Measurements from ENCODE around the gene COQ8A.

COQ8A gene

GRCh38 chr1:226962421-226963391, 22.6 kb downstream of the COQ8A start:
- Histone ChIP-seq H3K4me2 (ENCODE audit: low read length) (no peak overlapping the region), H3K27me3 (ENCODE audit: insufficient read depth, low read length) (no peaks in the 10 kb centered on the region), H3K4me1 (ENCODE audit: insufficient read depth, low read length, severe bottlenecking) (peaks cover 3% of the 10 kb centered on the region), H3K9me2 (ENCODE audit: low read depth, low read length) (no peaks in the 10 kb centered on the region), H3K79me2 (ENCODE audit: insufficient read depth, low read length) (no peaks in the 10 kb centered on the region), H3K36me3 (ENCODE audit: insufficient read depth, low read length) (no peaks in the 10 kb centered on the region), H3K9ac (ENCODE audit: low read length) (no peak overlapping the region), H3F3A (ENCODE audit: insufficient read depth, low read length) (no peaks in the 10 kb centered on the region), H2AFZ (ENCODE audit: low read length) (no peak overlapping the region), H3K9me3 (ENCODE audit: low read length) (no peaks in the 10 kb centered on the region), H3K4me3 (ENCODE audit: low read depth, low read length, poor library complexity, severe bottlenecking) (no peak overlapping the region), H3K27ac (ENCODE audit: low read depth, low read length, poor library complexity, severe bottlenecking) (no peak overlapping the region), H4K20me1 (ENCODE audit: insufficient read depth, low read length) (no peaks in the 10 kb centered on the region)
- TF ChIP-seq CTCF (IDR thresholded peaks at IDR 0.05; ENCODE audit: low read length) (no peak), EZH2 (IDR thresholded peaks at IDR 0.05; ENCODE audit: borderline replicate concordance, low read length) (no peak)

GRCh38 chr1:226964068-226964425, 24.0 kb downstream of the COQ8A start:
- no peak overlapping the region for H3K9ac ChIP-seq (ENCODE audit: low read length)
- no peak overlapping the region for H3K4me2 ChIP-seq (ENCODE audit: low read length)
- no peaks in the 10 kb centered on the region for H3K9me3 ChIP-seq (ENCODE audit: low read length)
- H3F3A ChIP-seq (ENCODE audit: insufficient read depth, low read length) = no peaks in the 10 kb centered on the region
- no peak overlapping the region for H2AFZ ChIP-seq (ENCODE audit: low read length)
- no peaks in the 10 kb centered on the region for H3K79me2 ChIP-seq (ENCODE audit: insufficient read depth, low read length)
- H3K27me3 ChIP-seq (ENCODE audit: insufficient read depth, low read length) = no peaks in the 10 kb centered on the region
- no peaks in the 10 kb centered on the region for H3K9me2 ChIP-seq (ENCODE audit: low read depth, low read length)
- no peak overlapping the region for H3K4me3 ChIP-seq (ENCODE audit: low read depth, low read length, poor library complexity, severe bottlenecking)
- no peaks in the 10 kb centered on the region for H4K20me1 ChIP-seq (ENCODE audit: insufficient read depth, low read length)
- H3K36me3 ChIP-seq (ENCODE audit: insufficient read depth, low read length) = no peaks in the 10 kb centered on the region
- TF ChIP-seq EZH2 (IDR thresholded peaks at IDR 0.05; ENCODE audit: borderline replicate concordance, low read length) = no peak
- TF ChIP-seq CTCF (IDR thresholded peaks at IDR 0.05; ENCODE audit: low read length) = no peak
- H3K27ac ChIP-seq (ENCODE audit: low read depth, low read length, poor library complexity, severe bottlenecking) = no peak overlapping the region
- H3K4me1 ChIP-seq (ENCODE audit: insufficient read depth, low read length, severe bottlenecking) = peaks cover 3% of the 10 kb centered on the region

GRCh38 chr1:226964611-226965486, 24.8 kb downstream of the COQ8A start:
- Histone ChIP-seq H3K9me3 (ENCODE audit: low read length) (no peaks in the 10 kb centered on the region), H2AFZ (ENCODE audit: low read length) (no peak overlapping the region), H3F3A (ENCODE audit: insufficient read depth, low read length) (no peaks in the 10 kb centered on the region), H3K36me3 (ENCODE audit: insufficient read depth, low read length) (no peaks in the 10 kb centered on the region; the same call in 1 of the 2 replicates), H4K20me1 (ENCODE audit: insufficient read depth, low read length) (no peaks in the 10 kb centered on the region), H3K4me3 (ENCODE audit: low read depth, low read length, poor library complexity, severe bottlenecking) (no peak overlapping the region), H3K4me2 (ENCODE audit: low read length) (no peak overlapping the region), H3K4me1 (ENCODE audit: insufficient read depth, low read length, severe bottlenecking) (peaks cover 3% of the 10 kb centered on the region), H3K9ac (ENCODE audit: low read length) (no peak overlapping the region), H3K9me2 (ENCODE audit: low read depth, low read length) (no peaks in the 10 kb centered on the region), H3K27ac (ENCODE audit: low read depth, low read length, poor library complexity, severe bottlenecking) (no peak overlapping the region), H3K27me3 (ENCODE audit: insufficient read depth, low read length) (no peaks in the 10 kb centered on the region), H3K79me2 (ENCODE audit: insufficient read depth, low read length) (no peaks in the 10 kb centered on the region)
- TF ChIP-seq CTCF (IDR thresholded peaks at IDR 0.05; ENCODE audit: low read length) (no peak), EZH2 (IDR thresholded peaks at IDR 0.05; ENCODE audit: borderline replicate concordance, low read length) (no peak)

Measured in OCI-LY1 (cell line).